PFSK-1 (cell line): ENCODE results near the gene SLC5A10.

Source experiments
- FOXP2 ChIP-seq: optimal IDR thresholded peaks from 2 replicates; pipeline ENCODE3; 2011; ENCODE audit warnings: borderline replicate concordance, control low read depth, inconsistent platforms; ENCODE audit not compliant: insufficient read depth; ENCODE audit errors: extremely low read length, extremely low read depth
- POLR2AphosphoS5 ChIP-seq: IDR thresholded peaks from 2 replicates; pipeline ENCODE4 v1.6.1; 2012; ENCODE audit warnings: low read depth, mild to moderate bottlenecking, control low read depth, low read length, moderate library complexity
- SIN3A ChIP-seq: IDR thresholded peaks from 2 replicates; pipeline ENCODE4 v1.6.1; 2012; ENCODE audit warnings: mild to moderate bottlenecking, low read length, moderate library complexity, borderline replicate concordance; ENCODE audit not compliant: insufficient read depth
- TAF1 ChIP-seq: IDR thresholded peaks from 2 replicates; pipeline ENCODE4 v1.6.1; 2012; ENCODE audit warnings: low read length, control low read depth, borderline replicate concordance; ENCODE audit not compliant: insufficient read depth
- TF ChIP-seq, protein P1 (sequence below), 2 experiments: IDR thresholded peaks; 2 replicates each; pipeline versions ENCODE4 v1.6.1 to v1.8.0; 2011 to 2012; ENCODE audit warnings: low read depth in 2 of 2, low read length in 2 of 2, control low read depth in 1 of 2, inconsistent platforms in 1 of 2, mild to moderate bottlenecking in 1 of 2, moderate library complexity in 1 of 2; ENCODE audit not compliant: insufficient read depth in 1 of 2

Gene SLC5A10

GRCh38 chr17:18956581-18956980, 4.6 kb downstream of the SLC5A10 start:
- no peak for TF ChIP-seq TAF1
- no peak for TF ChIP-seq SIN3A
- TF ChIP-seq POLR2AphosphoS5 = no peak
- no peak for TF ChIP-seq FOXP2
- TF ChIP-seq, protein P1, sequence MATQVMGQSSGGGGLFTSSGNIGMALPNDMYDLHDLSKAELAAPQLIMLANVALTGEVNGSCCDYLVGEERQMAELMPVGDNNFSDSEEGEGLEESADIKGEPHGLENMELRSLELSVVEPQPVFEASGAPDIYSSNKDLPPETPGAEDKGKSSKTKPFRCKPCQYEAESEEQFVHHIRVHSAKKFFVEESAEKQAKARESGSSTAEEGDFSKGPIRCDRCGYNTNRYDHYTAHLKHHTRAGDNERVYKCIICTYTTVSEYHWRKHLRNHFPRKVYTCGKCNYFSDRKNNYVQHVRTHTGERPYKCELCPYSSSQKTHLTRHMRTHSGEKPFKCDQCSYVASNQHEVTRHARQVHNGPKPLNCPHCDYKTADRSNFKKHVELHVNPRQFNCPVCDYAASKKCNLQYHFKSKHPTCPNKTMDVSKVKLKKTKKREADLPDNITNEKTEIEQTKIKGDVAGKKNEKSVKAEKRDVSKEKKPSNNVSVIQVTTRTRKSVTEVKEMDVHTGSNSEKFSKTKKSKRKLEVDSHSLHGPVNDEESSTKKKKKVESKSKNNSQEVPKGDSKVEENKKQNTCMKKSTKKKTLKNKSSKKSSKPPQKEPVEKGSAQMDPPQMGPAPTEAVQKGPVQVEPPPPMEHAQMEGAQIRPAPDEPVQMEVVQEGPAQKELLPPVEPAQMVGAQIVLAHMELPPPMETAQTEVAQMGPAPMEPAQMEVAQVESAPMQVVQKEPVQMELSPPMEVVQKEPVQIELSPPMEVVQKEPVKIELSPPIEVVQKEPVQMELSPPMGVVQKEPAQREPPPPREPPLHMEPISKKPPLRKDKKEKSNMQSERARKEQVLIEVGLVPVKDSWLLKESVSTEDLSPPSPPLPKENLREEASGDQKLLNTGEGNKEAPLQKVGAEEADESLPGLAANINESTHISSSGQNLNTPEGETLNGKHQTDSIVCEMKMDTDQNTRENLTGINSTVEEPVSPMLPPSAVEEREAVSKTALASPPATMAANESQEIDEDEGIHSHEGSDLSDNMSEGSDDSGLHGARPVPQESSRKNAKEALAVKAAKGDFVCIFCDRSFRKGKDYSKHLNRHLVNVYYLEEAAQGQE (IDR thresholded peaks at IDR 0.05; ENCODE audit: insufficient read depth in 1 of 2, low read depth in 2 of 2, low read length in 2 of 2) = no peak

DNA sequence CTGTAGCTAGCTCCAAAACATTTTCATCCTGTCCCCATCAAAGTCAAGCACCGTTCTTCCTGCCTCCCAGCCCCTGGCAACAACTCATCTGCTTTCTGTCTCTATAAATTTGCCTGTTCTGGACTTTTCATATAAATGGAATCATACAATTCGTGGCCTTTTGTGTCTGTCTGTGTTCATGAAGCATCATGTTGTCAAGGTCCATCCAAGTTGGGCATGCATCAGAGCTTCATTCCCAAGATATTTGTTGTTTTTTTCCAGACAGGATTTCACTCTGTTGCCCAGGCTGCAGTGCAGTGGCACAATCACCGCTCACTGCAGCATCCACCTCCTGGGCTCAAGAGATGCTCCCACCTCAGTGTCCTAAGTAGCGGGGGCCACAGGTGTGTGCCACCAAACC, 5.9 kb downstream of the SLC5A10 start:
- TF ChIP-seq SIN3A = no peak

GRCh38 chr17:18958611-18959010, 6.6 kb downstream of the SLC5A10 start:
- TF ChIP-seq SIN3A (no peak), FOXP2 (no peak), TAF1 (no peak), POLR2AphosphoS5 (no peak)
- TF ChIP-seq, protein P1 (IDR thresholded peaks at IDR 0.05; ENCODE audit: insufficient read depth in 1 of 2, low read depth in 2 of 2, low read length in 2 of 2) = no peak

- TF ChIP-seq FOXP2 (no peak), POLR2AphosphoS5 (no peak), SIN3A (no peak), TAF1 (no peak)
- TF ChIP-seq, protein P1 (IDR thresholded peaks at IDR 0.05; ENCODE audit: insufficient read depth in 1 of 2, low read depth in 2 of 2, low read length in 2 of 2) = no peak
These were observed 7.3 kb downstream of the SLC5A10 start for GRCh38 chr17:18959071-18959844.

- TF ChIP-seq POLR2AphosphoS5 = no peak
- no peak for TF ChIP-seq FOXP2
- TF ChIP-seq SIN3A = no peak
- TF ChIP-seq, protein P1 (IDR thresholded peaks at IDR 0.05; ENCODE audit: insufficient read depth in 1 of 2, low read depth in 2 of 2, low read length in 2 of 2) = no peak
- no peak for TF ChIP-seq TAF1
These were observed 7.9 kb downstream of the SLC5A10 start for GRCh38 chr17:18959845-18960240.
